Measurements from ENCODE around the gene DOK3. TPM values are rescaled to one million over a fixed set of nuclear protein-coding genes. Genes with fewer than 3 reads are reported as not detected.

DOK3 gene
- 5.3 and 5.4 TPM in 2 replicates for total RNA-seq

DNA sequence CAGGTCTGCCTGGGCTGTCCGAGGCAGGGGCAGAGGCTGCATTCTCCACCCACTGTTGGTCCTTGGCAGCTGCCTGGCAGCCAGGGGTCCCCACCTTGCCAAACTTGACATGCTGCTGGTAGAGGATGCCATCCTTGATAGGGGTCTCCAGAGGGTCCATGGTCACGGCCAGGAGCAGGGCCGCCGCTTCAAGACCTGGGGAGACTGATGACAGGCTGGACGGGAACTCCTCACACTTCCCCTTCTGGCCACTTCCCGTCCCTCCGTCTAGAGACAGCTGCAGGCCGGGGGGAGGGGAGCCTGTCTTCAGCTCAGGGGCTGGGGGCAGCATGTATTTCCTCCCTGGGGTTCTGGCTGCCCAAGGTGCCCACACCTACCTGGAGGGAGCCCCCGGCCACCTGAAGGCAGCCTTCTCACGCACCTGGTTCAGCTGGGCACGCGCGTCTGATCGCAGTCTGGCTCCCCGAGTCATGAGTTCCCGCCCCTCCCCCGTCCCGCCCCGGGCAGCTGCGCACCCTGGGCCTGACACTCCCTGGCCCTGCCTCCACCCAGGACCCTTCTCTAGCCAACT lies at the start of gene DOK3:
Gene DOK3 (minus strand): TSS at position 446 of the 571 bp plus-strand sequence. CDS start 286 bp downstream, at position 160.
- intact Hi-C loops (cut with micrococcal nuclease), result no loop called here

DNA sequence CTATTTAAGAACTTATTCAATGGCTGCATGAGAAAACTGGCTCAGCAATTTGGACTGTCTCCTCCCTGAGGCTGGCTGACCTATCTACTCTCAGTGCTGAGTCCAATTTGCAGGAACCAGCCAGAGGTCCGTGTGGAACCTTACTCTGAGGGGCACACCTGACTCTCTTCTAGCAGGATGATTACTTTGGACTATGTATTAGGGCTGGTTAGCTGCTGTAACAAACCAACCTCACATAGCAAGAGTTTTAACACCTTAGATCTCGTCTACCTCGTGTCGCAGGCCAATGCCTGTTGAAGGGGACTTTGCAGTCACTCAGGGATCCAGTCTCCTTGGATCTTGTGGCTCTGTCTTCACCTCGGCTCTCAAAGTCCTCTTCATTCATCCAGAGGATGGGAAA lies 48.2 kb upstream of the DOK3 start:
- intact Hi-C loops (cut with micrococcal nuclease), result no loop called here

- intact Hi-C loops (cut with micrococcal nuclease), result no loop called here
These were observed 47.5 kb upstream of the DOK3 start for GRCh38 chr5:177557041-177557647.

DNA sequence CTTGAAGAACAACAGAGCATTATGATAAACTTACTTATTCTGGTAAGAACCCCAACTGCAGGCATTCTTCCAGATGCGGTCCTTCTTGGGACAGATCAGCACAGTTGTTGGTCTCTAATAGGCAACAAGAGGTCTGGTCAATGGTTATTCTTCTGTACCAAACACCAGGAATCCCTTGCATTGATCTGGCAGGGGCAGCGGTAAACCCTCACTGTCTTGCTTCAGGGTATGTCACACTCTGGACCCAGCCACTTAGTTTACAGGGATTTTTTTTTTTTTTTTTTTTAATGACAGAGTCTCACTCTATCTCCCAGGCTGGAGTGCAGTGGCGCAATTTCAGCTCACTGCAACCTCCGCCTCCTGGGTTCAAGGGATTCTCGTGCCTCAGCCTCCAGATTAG lies 46.0 kb upstream of the DOK3 start:
- intact Hi-C loops (cut with micrococcal nuclease), result no loop called here

DNA sequence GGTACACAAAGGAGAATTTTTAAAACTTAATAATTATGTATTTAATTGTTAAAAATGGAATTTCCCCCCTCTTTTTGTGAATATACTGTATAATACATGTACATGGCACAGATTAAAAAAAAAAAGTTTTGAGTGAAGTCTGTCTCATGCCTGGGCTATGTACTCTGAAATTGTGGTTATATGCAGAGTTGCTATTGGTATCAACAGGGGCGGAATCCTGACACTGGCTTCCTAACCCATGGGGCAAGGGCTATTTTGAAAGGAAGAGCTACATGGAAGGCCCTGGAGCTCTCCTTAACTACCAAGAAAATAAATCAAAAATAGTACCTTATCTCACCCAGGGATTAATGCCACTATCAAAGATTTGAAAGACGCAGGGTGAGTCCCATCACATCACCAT lies 45.6 kb upstream of the DOK3 start:
- intact Hi-C loops (cut with micrococcal nuclease), result no loop called here

DNA sequence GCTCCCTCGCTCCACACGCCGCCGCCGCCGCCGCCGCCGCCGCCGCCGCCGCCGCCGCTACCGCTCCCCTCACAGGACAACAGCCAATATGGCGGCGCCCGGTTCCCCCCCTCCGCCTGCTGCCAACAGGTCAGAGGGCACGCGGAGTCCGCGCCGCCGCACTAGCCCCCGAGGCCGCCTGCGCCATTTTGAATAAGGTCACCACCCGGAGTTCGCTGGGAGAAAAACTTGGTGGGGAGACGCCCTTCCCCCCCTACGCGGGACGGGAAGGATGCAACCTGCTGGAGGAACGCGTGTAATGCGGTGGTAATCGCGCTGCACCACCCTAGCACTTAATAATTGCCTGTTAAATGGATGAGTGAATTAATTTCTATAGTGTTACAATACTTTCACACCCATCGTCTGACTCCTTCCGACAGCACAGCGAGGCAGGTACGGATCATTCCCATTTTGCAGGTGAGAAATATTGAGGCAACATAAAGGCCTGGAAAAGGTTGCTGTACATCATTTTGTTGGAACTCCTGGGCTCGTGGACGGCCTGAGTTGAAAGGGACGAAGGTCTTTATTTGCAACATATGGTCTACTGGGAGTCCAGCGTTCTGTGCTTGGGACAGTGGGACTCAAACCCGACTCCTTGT lies 45.0 kb upstream of the DOK3 start, which contains the start of gene FAM193B:
Gene FAM193B (minus strand): TSS at position 90 of the 638 bp plus-strand sequence. CDS start 105 bp downstream, outside the sequence.
- intact Hi-C loops (cut with micrococcal nuclease), result loop anchor here (1.0 to 5.0 kb wide), 3 partner anchors 37 to 57 kb away; partner anchors contain the start of genes PDLIM7 and TMED9

DNA sequence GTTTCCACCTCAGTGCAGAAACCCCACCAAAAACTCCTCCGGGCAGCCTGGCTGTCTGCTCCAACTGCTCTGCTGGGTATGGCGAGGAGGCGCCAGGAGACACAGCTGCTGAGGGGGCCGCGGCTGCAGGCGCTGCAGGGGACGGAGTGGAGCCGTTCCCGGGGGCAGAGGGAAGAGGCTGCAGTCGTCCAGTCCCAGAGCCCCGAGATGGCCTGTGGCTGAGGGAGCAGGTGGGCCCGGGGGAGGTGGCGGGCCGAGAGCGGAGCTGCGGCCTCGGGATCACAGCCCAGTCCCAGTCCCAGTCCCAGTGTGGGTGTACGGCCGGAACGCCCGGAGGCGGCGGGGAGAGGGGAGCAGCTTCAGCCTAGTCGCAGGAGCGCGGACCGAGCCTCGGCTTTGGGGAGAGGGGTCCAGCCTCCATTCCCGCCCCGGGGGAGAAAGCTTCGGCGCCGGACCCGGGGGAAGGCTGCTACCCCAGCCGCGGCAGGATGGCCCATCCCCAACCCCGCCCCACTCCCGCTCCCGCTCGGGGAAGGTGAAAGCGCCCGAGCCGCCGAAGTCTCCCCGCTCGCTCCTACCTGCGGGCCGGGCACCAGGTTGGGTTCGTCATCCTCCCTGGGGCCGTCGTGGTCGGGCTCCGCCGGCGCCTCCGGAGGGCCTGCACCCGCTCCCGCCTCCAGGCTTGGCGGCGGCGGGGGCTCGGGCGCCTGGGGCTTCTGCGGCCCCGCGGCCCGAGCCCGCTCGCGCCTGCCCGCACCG lies 44.2 kb upstream of the DOK3 start:
- intact Hi-C loops (cut with micrococcal nuclease), result loop anchor here (1.0 to 5.0 kb wide), 3 partner anchors 37 to 57 kb away; partner anchors contain the start of genes PDLIM7 and TMED9

DNA sequence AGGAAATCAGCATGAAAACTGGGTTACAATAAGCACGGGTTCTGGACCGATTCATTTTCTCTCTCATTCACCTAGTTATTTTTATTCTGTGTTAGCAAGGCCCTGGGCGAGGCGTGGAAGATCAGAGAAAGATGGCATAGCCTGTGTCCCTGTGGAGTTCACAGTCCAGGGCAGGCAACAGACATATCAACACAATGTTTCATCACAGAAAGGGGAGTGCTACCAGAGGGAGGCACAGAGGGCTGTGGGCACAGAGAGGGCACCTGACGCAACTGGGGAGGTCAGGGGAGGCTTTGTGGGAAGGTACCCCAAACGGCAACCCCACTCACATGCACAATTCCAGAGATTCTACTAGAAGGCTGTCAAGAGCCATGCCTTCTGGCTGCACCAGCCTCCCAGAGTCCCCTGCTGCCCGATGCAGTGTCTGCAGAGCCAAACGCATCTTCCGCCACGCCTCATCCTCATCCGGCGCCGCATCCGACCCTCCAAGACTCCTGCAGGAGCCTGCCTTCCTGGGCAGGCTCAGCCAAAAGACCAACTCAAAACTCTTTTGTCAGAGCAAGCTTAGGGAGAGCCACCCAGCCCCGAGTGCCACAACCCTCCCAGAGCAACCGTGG lies 43.3 kb upstream of the DOK3 start:
- intact Hi-C loops (cut with micrococcal nuclease), result loop anchor here (5.0 kb wide), 1 partner anchor 56 kb away; the partner anchor contains the start of gene PDLIM7

GRCh38 chr5:177550122-177550521 lies 40.5 kb upstream of the DOK3 start:
- intact Hi-C loops (cut with micrococcal nuclease), result loop anchor here (5.0 kb wide), 1 partner anchor 53 kb away; the partner anchor contains the start of gene PDLIM7

- intact Hi-C loops (cut with micrococcal nuclease), result no loop called here
These were observed 38.9 kb upstream of the DOK3 start for GRCh38 chr5:177548495-177548894.

DNA sequence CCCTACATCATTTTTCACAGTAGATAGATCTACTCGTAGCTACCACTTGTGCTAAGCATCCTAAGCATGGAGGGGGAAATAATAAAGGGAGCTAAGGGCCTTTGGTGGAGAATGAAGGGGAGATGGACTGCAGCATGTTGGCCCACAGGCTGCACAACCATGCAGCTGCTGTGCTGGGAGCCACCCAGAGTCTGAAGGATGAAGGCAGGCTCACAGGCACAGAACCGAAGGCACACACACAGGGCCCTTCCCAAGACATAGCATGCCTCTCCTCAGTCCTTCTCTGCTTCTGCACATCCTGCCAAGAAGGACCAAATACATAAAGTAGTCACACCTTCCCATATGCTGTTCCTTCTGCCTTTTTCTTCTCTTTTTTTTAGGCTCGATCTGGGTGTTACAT lies 38.1 kb upstream of the DOK3 start:
- intact Hi-C loops (cut with micrococcal nuclease), result no loop called here

DNA sequence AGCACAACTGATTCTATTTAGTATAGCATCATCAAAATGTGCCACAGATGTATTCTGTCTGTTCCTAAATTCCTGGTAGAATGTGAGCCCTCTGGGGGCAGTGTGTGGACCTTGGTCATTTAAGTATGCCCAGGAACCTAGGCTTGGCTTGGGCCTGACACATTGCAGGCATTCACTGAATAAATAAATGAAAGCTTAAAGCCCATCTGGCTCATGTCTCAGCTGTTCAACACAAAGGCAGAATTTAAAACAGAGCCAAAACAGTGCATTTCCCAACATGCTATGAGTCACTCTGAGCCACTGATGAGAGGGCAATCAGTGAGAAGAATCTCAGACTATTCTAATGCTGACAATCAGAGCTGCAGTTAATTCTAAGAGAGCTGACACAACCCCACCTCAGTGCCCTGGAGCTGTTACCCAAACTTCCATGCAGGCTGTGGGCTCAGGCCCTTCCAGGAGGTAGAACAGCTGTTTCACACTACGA lies 36.7 kb upstream of the DOK3 start:
- intact Hi-C loops (cut with micrococcal nuclease), result no loop called here

GRCh38 chr5:177545487-177546257 lies 36.0 kb upstream of the DOK3 start:
- intact Hi-C loops (cut with micrococcal nuclease), result no loop called here

- intact Hi-C loops (cut with micrococcal nuclease), result no loop called here
These were observed 33.3 kb upstream of the DOK3 start for GRCh38 chr5:177542816-177543465.

DNA sequence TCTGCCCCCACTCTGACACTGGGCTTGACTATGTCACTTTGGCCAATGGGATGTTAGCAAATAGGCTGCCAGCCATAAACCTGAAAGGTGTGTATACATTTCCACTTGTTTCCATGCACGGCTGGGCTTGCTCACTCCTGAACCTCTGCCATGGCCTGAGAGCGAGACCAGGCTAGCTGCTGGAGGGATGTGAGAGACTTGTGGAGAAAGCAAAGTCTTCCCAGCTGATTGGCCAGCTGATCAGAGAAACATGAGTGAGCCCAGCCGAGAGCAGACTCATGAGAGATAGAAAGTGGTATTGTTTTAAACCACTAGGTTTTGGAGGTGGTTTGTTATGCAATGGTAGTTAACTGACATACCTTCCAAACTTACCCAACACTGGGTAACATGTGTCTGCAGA lies 30.8 kb upstream of the DOK3 start:
- intact Hi-C loops (cut with micrococcal nuclease), result no loop called here

GRCh38 chr5:177539411-177539810 lies 29.8 kb upstream of the DOK3 start:
- intact Hi-C loops (cut with micrococcal nuclease), result no loop called here

GRCh38 chr5:177538876-177539275 lies 29.2 kb upstream of the DOK3 start:
- intact Hi-C loops (cut with micrococcal nuclease), result no loop called here

- intact Hi-C loops (cut with micrococcal nuclease), result no loop called here
These were observed 28.0 kb upstream of the DOK3 start for GRCh38 chr5:177537389-177538361.

- intact Hi-C loops (cut with micrococcal nuclease), result no loop called here
These were observed 26.8 kb upstream of the DOK3 start for GRCh38 chr5:177536386-177536785.
